Effector CD4-positive, alpha-beta T cell (primary cell): ENCODE measurements around the gene ELF5. TPM values are rescaled to one million over a fixed set of nuclear protein-coding genes. Genes with fewer than 3 reads are reported as not detected.

Source experiments
- DNase-seq: peaks from one replicate; pipeline ENCODE4 v3.0.0-alpha.2; 2020
- total RNA-seq: gene quantifications from one replicate; lab custom pipeline; 2026; lab: John Stamatoyannopoulos, UW

Gene ELF5
- not detected for total RNA-seq

GRCh38 chr11:34513682-34514449, at the start of gene ELF5:
ELF5 (minus strand) TSS chr11:34513794; CDS start chr11:34505749, 8,045 bp downstream.
- no peak for DNase-seq

GRCh38 chr11:34562976-34563375, 49.4 kb upstream of the ELF5 start:
- DNase-seq = no peak

DNA sequence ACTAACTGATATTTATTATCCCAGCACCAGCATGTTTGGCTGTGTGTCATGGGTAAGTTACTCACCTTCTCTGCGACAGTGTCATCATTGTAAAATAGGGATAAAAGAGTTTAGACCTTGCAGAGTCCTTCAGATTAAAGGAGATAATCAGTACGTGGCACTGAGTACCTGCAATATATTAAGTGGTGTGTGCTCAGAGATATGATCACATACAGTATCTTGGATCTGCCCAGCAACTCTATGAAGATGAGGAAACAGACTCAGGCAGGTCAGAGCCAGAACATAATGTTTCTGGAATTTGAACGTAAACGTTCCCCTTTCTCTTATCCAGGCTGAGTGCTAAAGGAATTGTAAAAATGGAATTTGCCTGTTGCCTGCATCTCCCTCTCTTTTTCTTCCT, 46.9 kb upstream of the ELF5 start:
- no peak for DNase-seq

DNA sequence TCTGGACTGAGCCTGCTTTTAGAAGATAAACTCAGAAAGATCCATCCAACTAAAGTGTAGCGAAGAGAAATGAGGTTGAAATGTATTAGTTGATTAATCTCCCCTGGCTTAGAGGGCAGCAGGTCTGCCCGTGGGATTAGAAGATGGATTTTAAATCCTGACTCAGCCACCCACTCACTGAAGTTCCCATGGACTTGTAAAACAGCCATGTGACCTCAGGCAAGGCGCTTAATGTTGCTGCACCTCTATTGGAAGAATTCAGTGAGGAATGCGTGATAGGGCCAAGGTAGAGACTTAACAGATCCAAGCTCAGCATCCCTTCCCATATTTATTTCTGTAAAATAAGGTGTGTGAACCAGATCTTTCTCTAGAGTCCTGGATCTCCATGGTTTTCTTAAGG, 45.1 kb upstream of the ELF5 start:
- no peak for DNase-seq

GRCh38 chr11:34558211-34558610, 44.6 kb upstream of the ELF5 start:
- no peak for DNase-seq

DNA sequence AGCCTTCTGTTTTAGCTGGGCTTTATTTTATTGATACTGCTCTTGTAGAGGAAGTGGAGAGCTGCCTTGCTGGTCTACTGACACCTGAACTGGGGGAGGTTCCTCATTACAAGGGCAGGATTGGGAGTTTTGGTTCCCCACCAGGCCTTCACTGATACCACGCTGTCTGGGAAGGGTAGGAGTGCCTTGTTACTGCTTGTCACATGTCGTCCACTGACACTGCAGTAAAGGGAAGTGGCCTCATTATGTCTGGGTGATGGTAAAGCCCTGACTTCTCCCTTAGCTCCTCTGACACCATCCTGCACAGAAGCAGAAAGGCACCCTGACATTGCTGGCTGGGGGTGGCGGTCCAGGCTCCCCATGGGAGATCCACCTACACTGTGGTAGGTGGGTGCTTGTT, 38.7 kb upstream of the ELF5 start:
- no peak for DNase-seq

GRCh38 chr11:34549271-34549670, 35.7 kb upstream of the ELF5 start:
- no peak for DNase-seq

GRCh38 chr11:34548278-34548677, 34.7 kb upstream of the ELF5 start:
- no peak for DNase-seq

- DNase-seq = no peak
Measured at GRCh38 chr11:34546511-34547209, 33.1 kb upstream of the ELF5 start.

DNA sequence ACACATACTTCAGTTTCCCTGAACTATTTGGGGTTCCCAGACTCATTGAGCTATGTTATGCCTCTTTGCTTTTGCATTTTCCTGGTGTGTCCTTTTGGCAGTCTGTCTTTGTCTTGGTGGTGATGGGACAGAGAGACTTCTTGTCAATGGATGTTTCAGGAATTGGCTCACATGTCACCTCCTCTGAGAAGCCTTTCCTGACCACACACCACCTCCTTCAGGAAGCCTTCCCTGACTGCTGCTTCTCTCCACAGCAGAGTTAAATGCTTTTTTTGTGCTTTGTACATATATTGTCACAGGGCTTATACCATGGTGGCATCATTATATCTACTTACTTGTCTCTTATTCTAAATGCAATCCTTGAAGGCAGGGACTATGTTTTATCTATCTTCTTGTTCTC, 28.5 kb upstream of the ELF5 start:
- DNase-seq = no peak

DNA sequence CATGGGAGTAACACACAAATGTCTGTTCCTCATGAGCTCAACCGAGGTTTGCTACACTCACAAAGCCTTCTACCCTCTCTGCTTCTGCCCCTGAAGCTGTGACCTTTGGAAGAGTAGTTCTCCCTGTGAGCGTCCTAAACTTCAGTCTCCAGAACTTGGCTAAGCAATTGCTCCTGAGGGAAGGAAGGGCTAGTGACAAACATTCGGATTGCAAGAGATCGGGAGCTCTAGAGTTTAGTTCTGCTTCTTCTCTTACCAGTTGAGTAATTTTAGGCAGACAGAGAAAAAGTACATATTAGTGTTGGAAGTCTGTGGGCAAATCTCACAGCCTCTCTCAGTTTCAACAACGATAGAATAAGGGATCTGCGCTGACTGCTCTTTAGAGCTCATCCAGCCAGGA, 27.3 kb upstream of the ELF5 start:
- no peak for DNase-seq

- no peak for DNase-seq
Measured at GRCh38 chr11:34537636-34538035, 24.0 kb upstream of the ELF5 start.

- no peak for DNase-seq
Measured at GRCh38 chr11:34536056-34536455, 22.5 kb upstream of the ELF5 start.

DNA sequence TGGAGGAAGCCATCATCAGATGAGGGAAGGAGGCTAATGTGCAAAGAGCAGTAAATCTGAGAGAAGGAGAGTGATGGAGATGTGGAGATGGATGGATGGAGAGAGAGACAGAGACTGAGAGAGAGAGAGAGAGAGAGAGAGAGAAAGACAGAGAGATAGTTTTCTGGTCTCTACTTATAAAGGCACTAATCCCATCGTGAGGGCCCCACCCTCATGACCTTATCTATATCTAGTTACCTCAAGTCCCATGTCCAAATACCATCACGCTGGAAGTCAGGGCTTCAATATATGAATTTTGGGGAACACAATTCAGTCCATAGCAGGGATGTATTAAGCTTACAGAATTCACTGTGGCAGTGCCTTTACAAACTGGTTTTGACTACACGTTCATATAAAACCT, 21.2 kb upstream of the ELF5 start:
- DNase-seq = no peak

- DNase-seq = no peak
Measured at GRCh38 chr11:34531663-34532062, 18.1 kb upstream of the ELF5 start.

GRCh38 chr11:34530545-34531234, 17.1 kb upstream of the ELF5 start:
- no peak for DNase-seq

- no peak for DNase-seq
Measured at GRCh38 chr11:34529643-34530042, 16.0 kb upstream of the ELF5 start.

GRCh38 chr11:34528072-34528471, 14.5 kb upstream of the ELF5 start:
- DNase-seq = no peak

GRCh38 chr11:34525888-34526657, 12.5 kb upstream of the ELF5 start:
- DNase-seq = no peak

DNA sequence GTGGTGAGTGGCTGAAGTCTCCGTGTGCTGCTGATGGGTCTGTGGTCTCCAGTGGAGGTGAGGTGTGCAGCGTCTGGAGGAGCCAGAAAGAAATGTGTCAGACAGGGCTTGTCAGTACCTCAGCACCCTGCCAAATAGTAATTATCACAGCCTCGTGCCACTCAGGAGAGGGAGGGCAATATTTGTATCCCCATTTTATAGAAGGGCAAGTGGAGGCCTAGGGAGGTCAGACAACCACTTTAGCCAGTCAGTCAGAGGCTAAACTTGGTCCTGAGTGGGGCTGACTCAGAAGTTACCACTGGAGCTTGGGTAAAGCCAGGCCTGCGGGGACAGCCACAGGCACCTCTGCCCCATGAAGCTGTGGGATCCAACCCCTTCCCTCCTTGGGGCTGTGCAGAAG, 11.5 kb upstream of the ELF5 start:
- no peak for DNase-seq

DNA sequence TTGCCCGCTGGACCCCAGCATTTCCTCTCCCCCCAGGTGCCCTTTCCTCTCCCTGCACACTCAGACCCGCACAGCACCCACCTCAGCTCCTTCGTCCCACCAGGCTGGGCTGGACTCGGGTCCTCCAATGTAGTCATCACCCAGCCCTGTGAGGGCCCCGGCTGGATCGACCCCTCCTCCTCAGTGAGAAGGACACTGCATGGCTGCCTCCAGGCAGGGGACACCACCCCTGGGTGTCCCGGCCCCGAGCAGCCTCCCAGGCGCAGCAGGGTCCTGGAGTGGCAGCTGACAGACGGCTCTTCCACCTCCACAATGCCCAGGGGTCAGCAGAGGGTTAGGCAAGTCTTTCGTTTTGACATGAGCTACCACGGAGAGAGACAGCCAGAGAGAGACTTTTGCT, 11.1 kb upstream of the ELF5 start:
- DNase-seq = no peak

DNA sequence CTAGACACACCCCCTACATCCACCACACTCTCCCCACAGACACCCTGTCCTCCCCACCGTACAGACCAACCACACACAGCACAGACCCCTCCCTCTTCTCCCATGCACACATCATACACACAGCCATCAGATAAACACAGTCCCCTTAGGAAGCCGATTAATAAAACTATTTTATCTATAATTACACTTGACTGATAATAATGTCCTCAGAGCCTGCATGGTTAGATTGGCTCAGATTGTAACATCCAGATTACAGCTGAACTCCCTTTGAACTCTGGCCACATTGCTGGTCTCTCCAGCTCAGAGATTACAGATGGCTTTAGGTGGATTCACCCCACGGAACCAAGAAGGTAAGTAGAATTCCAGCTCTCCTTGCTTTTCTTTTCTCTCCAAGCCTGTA, 9.5 kb upstream of the ELF5 start:
- DNase-seq = no peak

DNA sequence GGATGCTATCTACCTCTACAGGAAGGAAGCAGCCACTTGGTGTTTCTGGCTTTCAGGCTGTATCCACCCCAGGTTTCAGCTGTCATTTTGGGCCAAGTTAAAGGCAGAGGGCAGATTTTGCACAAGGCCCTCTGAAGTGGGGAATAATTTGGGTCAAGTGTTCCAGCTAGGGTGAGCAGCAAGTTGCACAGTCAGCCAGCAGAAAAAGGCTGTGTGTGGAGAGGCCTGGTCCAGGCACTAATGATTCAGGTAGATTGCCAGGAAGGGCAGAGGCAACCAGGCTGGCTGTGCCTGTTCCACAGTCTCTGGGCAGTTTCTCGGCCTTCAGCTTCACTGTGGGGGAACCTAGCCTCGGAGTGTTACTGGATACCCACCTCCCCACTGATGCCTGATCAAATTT, 8.6 kb upstream of the ELF5 start:
- DNase-seq = no peak
